ENCODE data around the gene METTL14. TPM values are rescaled to one million over a fixed set of nuclear protein-coding genes. Genes with fewer than 3 reads are reported as not detected.

METTL14 gene
- total RNA-seq, 1 donor: 25.3 TPM

- TF ChIP-seq, protein P1, sequence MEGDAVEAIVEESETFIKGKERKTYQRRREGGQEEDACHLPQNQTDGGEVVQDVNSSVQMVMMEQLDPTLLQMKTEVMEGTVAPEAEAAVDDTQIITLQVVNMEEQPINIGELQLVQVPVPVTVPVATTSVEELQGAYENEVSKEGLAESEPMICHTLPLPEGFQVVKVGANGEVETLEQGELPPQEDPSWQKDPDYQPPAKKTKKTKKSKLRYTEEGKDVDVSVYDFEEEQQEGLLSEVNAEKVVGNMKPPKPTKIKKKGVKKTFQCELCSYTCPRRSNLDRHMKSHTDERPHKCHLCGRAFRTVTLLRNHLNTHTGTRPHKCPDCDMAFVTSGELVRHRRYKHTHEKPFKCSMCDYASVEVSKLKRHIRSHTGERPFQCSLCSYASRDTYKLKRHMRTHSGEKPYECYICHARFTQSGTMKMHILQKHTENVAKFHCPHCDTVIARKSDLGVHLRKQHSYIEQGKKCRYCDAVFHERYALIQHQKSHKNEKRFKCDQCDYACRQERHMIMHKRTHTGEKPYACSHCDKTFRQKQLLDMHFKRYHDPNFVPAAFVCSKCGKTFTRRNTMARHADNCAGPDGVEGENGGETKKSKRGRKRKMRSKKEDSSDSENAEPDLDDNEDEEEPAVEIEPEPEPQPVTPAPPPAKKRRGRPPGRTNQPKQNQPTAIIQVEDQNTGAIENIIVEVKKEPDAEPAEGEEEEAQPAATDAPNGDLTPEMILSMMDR (IDR thresholded peaks at IDR 0.05; ENCODE audit: extremely low read depth, low read depth, low read length): no peak
- Histone ChIP-seq H3K79me2 (ENCODE audit: insufficient read depth, low read length) (peaks cover 67% of the 10 kb centered on the region), H3K9me3 (ENCODE audit: low read depth, low read length) (no peaks in the 10 kb centered on the region), H3K4me3 (ENCODE audit: insufficient read depth, low read length) (no peak overlapping the region), H3K4me1 (ENCODE audit: insufficient read depth, low read length) (peaks cover 72% of the 10 kb centered on the region), H3K27ac (ENCODE audit: low read depth, low read length) (peak overlapping the region; percentile 79), H4K20me1 (ENCODE audit: insufficient read depth, low read length) (peaks cover 3% of the 10 kb centered on the region), H3K4me2 (ENCODE audit: insufficient read depth, low read length) (no peak overlapping the region), H3K27me3 (ENCODE audit: insufficient read depth, low read length) (no peaks in the 10 kb centered on the region), H3K36me3 (ENCODE audit: insufficient read depth, low read length) (peaks cover 72% of the 10 kb centered on the region), H2AFZ (ENCODE audit: low read length) (no peak overlapping the region)
- DNase-seq (ENCODE audit: insufficient read length, low spot score, missing footprints): no peak
These were observed 69.7 kb downstream of the METTL14 start for GRCh38 chr4:118754890-118755289.

GRCh38 chr4:118755438-118756226 lies 70.4 kb downstream of the METTL14 start:
- no peak overlapping the region for H2AFZ ChIP-seq (ENCODE audit: low read length)
- peaks cover 78% of the 10 kb centered on the region for H3K4me1 ChIP-seq (ENCODE audit: insufficient read depth, low read length)
- peaks cover 67% of the 10 kb centered on the region for H3K79me2 ChIP-seq (ENCODE audit: insufficient read depth, low read length)
- TF ChIP-seq, protein P1 (IDR thresholded peaks at IDR 0.05; ENCODE audit: extremely low read depth, low read depth, low read length): no peak
- H3K9me3 ChIP-seq (ENCODE audit: low read depth, low read length): no peaks in the 10 kb centered on the region
- H4K20me1 ChIP-seq (ENCODE audit: insufficient read depth, low read length): peaks cover 3% of the 10 kb centered on the region
- H3K4me3 ChIP-seq (ENCODE audit: insufficient read depth, low read length): no peak overlapping the region
- H3K27me3 ChIP-seq (ENCODE audit: insufficient read depth, low read length): no peaks in the 10 kb centered on the region
- DNase-seq (ENCODE audit: insufficient read length, low spot score, missing footprints): no peak
- peak overlapping the region; percentile 79 for H3K27ac ChIP-seq (ENCODE audit: low read depth, low read length)
- no peak overlapping the region for H3K4me2 ChIP-seq (ENCODE audit: insufficient read depth, low read length)
- peaks cover 72% of the 10 kb centered on the region for H3K36me3 ChIP-seq (ENCODE audit: insufficient read depth, low read length)

DNA sequence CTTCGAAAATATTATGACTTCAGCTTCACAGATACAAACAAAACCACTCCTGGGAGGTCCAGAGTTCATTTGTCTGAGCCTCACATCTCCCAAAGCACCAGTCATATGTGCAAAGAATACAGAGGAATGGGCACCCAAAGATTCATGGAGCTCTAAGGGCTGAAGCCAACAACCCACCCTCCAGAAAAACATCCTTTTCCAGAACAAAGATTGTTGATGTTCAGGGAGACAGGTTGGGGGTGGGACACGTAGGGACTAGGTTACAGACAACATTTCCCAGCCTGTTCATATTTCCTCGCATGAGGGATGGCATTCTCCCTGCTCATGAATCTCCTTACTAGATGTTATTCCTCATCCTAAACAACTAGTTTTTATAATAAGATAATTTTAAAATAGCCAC lies 71.2 kb downstream of the METTL14 start:
- Histone ChIP-seq H3K36me3 (ENCODE audit: insufficient read depth, low read length) (peaks cover 71% of the 10 kb centered on the region), H3K79me2 (ENCODE audit: insufficient read depth, low read length) (peaks cover 71% of the 10 kb centered on the region), H2AFZ (ENCODE audit: low read length) (no peak overlapping the region), H3K4me2 (ENCODE audit: insufficient read depth, low read length) (no peak overlapping the region), H4K20me1 (ENCODE audit: insufficient read depth, low read length) (peaks cover 3% of the 10 kb centered on the region), H3K27me3 (ENCODE audit: insufficient read depth, low read length) (no peaks in the 10 kb centered on the region), H3K27ac (ENCODE audit: low read depth, low read length) (peak overlapping the region; percentile 79), H3K4me3 (ENCODE audit: insufficient read depth, low read length) (no peak overlapping the region), H3K9me3 (ENCODE audit: low read depth, low read length) (no peaks in the 10 kb centered on the region), H3K4me1 (ENCODE audit: insufficient read depth, low read length) (peaks cover 78% of the 10 kb centered on the region)
- DNase-seq (ENCODE audit: insufficient read length, low spot score, missing footprints): no peak
- TF ChIP-seq, protein P1 (IDR thresholded peaks at IDR 0.05; ENCODE audit: extremely low read depth, low read depth, low read length): no peak

- H3K9me3 ChIP-seq (ENCODE audit: low read depth, low read length): no peaks in the 10 kb centered on the region
- peaks cover 3% of the 10 kb centered on the region for H4K20me1 ChIP-seq (ENCODE audit: insufficient read depth, low read length)
- H3K4me1 ChIP-seq (ENCODE audit: insufficient read depth, low read length): peaks cover 78% of the 10 kb centered on the region
- DNase-seq (ENCODE audit: insufficient read length, low spot score, missing footprints): no peak
- no peak overlapping the region for H2AFZ ChIP-seq (ENCODE audit: low read length)
- no peak overlapping the region for H3K4me3 ChIP-seq (ENCODE audit: insufficient read depth, low read length)
- H3K27me3 ChIP-seq (ENCODE audit: insufficient read depth, low read length): no peaks in the 10 kb centered on the region
- H3K27ac ChIP-seq (ENCODE audit: low read depth, low read length): peak overlapping the region; percentile 47
- H3K79me2 ChIP-seq (ENCODE audit: insufficient read depth, low read length): peaks cover 76% of the 10 kb centered on the region
- TF ChIP-seq, protein P1 (IDR thresholded peaks at IDR 0.05; ENCODE audit: extremely low read depth, low read depth, low read length): no peak
- no peak overlapping the region for H3K4me2 ChIP-seq (ENCODE audit: insufficient read depth, low read length)
- H3K36me3 ChIP-seq (ENCODE audit: insufficient read depth, low read length): peaks cover 69% of the 10 kb centered on the region
These were observed 71.8 kb downstream of the METTL14 start for GRCh38 chr4:118756958-118757357.
